CD1c-positive myeloid dendritic cell (primary cell): ENCODE data around the gene SUMF2.
"Not testable (repeated sequence)": the region's sequence is repeated elsewhere in the genome, so short reads cannot be mapped to it uniquely, and the experiment has no call there.

Experiments
- DNase-seq: peaks from one replicate; pipeline ENCODE4 v3.0.0-alpha.2; 2016; ENCODE audit errors: extremely low spot score

SUMF2 gene

GRCh38 chr7:56062382-56062781 lies 1.7 kb upstream of the SUMF2 start:
- peak; percentile 16 for DNase-seq

GRCh38 chr7:56063500-56063881 lies 595 bp upstream of the SUMF2 start:
- no peak for DNase-seq

GRCh38 chr7:56066376-56066775 lies 2.3 kb downstream of the SUMF2 start:
- DNase-seq: not testable (repeated sequence)

GRCh38 chr7:56074371-56074791 lies 10.3 kb downstream of the SUMF2 start:
- DNase-seq: peak; percentile 85

GRCh38 chr7:56077681-56078080 lies 13.6 kb downstream of the SUMF2 start:
- DNase-seq: no peak

- DNase-seq: no peak
Observed at GRCh38 chr7:56078196-56078595, 14.1 kb downstream of the SUMF2 start.

GRCh38 chr7:56079450-56080185 lies 15.5 kb downstream of the SUMF2 start:
- DNase-seq: no peak

- DNase-seq: not testable (repeated sequence)
Observed at GRCh38 chr7:56080726-56081435, 16.8 kb downstream of the SUMF2 start.

GRCh38 chr7:56081626-56082340 lies 17.7 kb downstream of the SUMF2 start:
- no peak for DNase-seq

- no peak for DNase-seq
Observed at GRCh38 chr7:56083150-56083785, 19.2 kb downstream of the SUMF2 start.

- DNase-seq: no peak
Observed at GRCh38 chr7:56086761-56087160, 22.7 kb downstream of the SUMF2 start.

GRCh38 chr7:56087445-56087844 lies 23.4 kb downstream of the SUMF2 start:
- no peak for DNase-seq

GRCh38 chr7:56091591-56091990 lies 27.5 kb downstream of the SUMF2 start:
- no peak for DNase-seq

- not testable (repeated sequence) for DNase-seq
Observed at GRCh38 chr7:56092388-56092787, 28.3 kb downstream of the SUMF2 start.

- DNase-seq: no peak
Observed at GRCh38 chr7:56092789-56093531, 28.9 kb downstream of the SUMF2 start, which contains the start of gene PHKG1. TSS of gene PHKG1 (minus strand) at chr7:56092952. CDS start at chr7:56088941, 4,011 bp downstream.

GRCh38 chr7:56097700-56098099 lies 33.6 kb downstream of the SUMF2 start:
- peak; percentile 35 for DNase-seq

- not testable (repeated sequence) for DNase-seq
Observed at GRCh38 chr7:56098187-56099008, 34.3 kb downstream of the SUMF2 start.

- DNase-seq: no peak
Observed at GRCh38 chr7:56099653-56100052, 35.6 kb downstream of the SUMF2 start.

- not testable (repeated sequence) for DNase-seq
Observed at GRCh38 chr7:56104138-56104537, 40.1 kb downstream of the SUMF2 start.

- DNase-seq: peak; percentile 52
Observed at GRCh38 chr7:56105508-56105907, 41.4 kb downstream of the SUMF2 start.
